ENCODE results near the gene ANAPC13.

The ANAPC13 gene

GRCh38 chr3:134485718-134486576 lies at the start of gene ANAPC13, which contains the start of gene CEP63:
Gene ANAPC13 (minus strand): TSS chr3:134485985. CDS start chr3:134482904, 3,081 bp downstream.
Gene CEP63 (plus strand): TSS chr3:134486057. CDS start chr3:134495321, 9,264 bp downstream.
- peak; percentile 87 for DNase-seq (ENCODE audit: low spot score)

- DNase-seq (ENCODE audit: low spot score): no peak
These were observed 49.6 kb upstream of the ANAPC13 start for GRCh38 chr3:134535186-134535970.

- no peak for DNase-seq (ENCODE audit: low spot score)
These were observed 47.7 kb upstream of the ANAPC13 start for GRCh38 chr3:134533493-134533892.

- no peak for DNase-seq (ENCODE audit: low spot score)
These were observed 41.9 kb upstream of the ANAPC13 start for GRCh38 chr3:134527538-134528186.

GRCh38 chr3:134527037-134527436 lies 41.3 kb upstream of the ANAPC13 start:
- DNase-seq (ENCODE audit: low spot score): no peak

GRCh38 chr3:134526319-134526718 lies 40.5 kb upstream of the ANAPC13 start:
- DNase-seq (ENCODE audit: low spot score): no peak

GRCh38 chr3:134525293-134525692 lies 39.5 kb upstream of the ANAPC13 start:
- DNase-seq (ENCODE audit: low spot score): no peak

- no peak for DNase-seq (ENCODE audit: low spot score)
These were observed 36.8 kb upstream of the ANAPC13 start for GRCh38 chr3:134522541-134522940.

GRCh38 chr3:134517791-134518190 lies 32.0 kb upstream of the ANAPC13 start:
- no peak for DNase-seq (ENCODE audit: low spot score)

GRCh38 chr3:134516905-134517304 lies 31.1 kb upstream of the ANAPC13 start:
- DNase-seq (ENCODE audit: low spot score): no peak

GRCh38 chr3:134511500-134511899 lies 25.7 kb upstream of the ANAPC13 start:
- DNase-seq (ENCODE audit: low spot score): no peak

- DNase-seq (ENCODE audit: low spot score): no peak
These were observed 19.7 kb upstream of the ANAPC13 start for GRCh38 chr3:134505485-134505884.

GRCh38 chr3:134504132-134504531 lies 18.3 kb upstream of the ANAPC13 start:
- DNase-seq (ENCODE audit: low spot score): no peak

GRCh38 chr3:134503266-134503665 lies 17.5 kb upstream of the ANAPC13 start:
- DNase-seq (ENCODE audit: low spot score): no peak

- peak; percentile 49 for DNase-seq (ENCODE audit: low spot score)
These were observed 10.8 kb upstream of the ANAPC13 start for GRCh38 chr3:134496471-134497071.

- no peak for DNase-seq (ENCODE audit: low spot score)
These were observed 10.2 kb upstream of the ANAPC13 start for GRCh38 chr3:134495980-134496379.

GRCh38 chr3:134494495-134494894 lies 8.7 kb upstream of the ANAPC13 start:
- DNase-seq (ENCODE audit: low spot score): no peak

GRCh38 chr3:134487406-134487805 lies 1.6 kb upstream of the ANAPC13 start:
- no peak for DNase-seq (ENCODE audit: low spot score)

GRCh38 chr3:134486577-134487041 lies 824 bp upstream of the ANAPC13 start:
- DNase-seq (ENCODE audit: low spot score): peak; percentile 34

- peak; percentile 28 for DNase-seq (ENCODE audit: low spot score)
These were observed 589 bp downstream of the ANAPC13 start for GRCh38 chr3:134485075-134485717.

- no peak for DNase-seq (ENCODE audit: low spot score)
These were observed 2.4 kb downstream of the ANAPC13 start for GRCh38 chr3:134483195-134483900.
